ENCODE data around the gene WDR62.

- TF ChIP-seq GABPA (IDR thresholded peaks at IDR 0.05; ENCODE audit: low read depth) (no peak), POLR2AphosphoS5 (IDR thresholded peaks at IDR 0.05; ENCODE audit: low read depth) (no peak)
Measured at GRCh38 chr19:36049080-36049698, 5.5 kb upstream of the WDR62 start.
